ENCODE measurements around the gene HNRNPK. TPM values are rescaled to one million over a fixed set of nuclear protein-coding genes. Genes with fewer than 3 reads are reported as not detected.
A peak's percentile ranks its signal among the peaks of the same experiment; 100 is the strongest.

HNRNPK gene
- total and polyA plus RNA-seq, 2 of the 13 experiments (the other 11 are each of a cell fraction or from before 2014, with no cell fraction given), result 321 to 712 TPM

GRCh38 chr9:83981126-83981871, 1.3 kb upstream of the HNRNPK start (continued):
- TF ChIP-seq EED (CRISPR knock-in tag; IDR thresholded peaks at IDR 0.05), result no peak
- no peak for TF ChIP-seq FOXJ3 (CRISPR knock-in tag; IDR thresholded peaks at IDR 0.05; ENCODE audit: borderline replicate concordance)
- TF ChIP-seq ZFY (CRISPR knock-in tag; IDR thresholded peaks at IDR 0.05), result 0 out of 2 replicates have a peak, but pooled peaks have one; percentile 10
- 0 out of 2 replicates have a peak, but pooled peaks have one; percentile 17 for TF ChIP-seq ZNF510 (CRISPR knock-in tag; IDR thresholded peaks at IDR 0.05; ENCODE audit: low read depth)
- TF ChIP-seq MAFF (IDR thresholded peaks at IDR 0.05; ENCODE audit: low read depth, low read length), result peak; percentile 49; the same call in 1 of the 2 replicates
- TF ChIP-seq ZNF891 (CRISPR knock-in tag; IDR thresholded peaks at IDR 0.05), result no peak
- TF ChIP-seq ELF3 (CRISPR knock-in tag; IDR thresholded peaks at IDR 0.05), result peak; percentile 4; the same call in 1 of the 2 replicates
- TF ChIP-seq CEBPZ (IDR thresholded peaks at IDR 0.05; ENCODE audit: low read length), result no peak
- no peak for TF ChIP-seq ZNF253 (CRISPR knock-in tag; IDR thresholded peaks at IDR 0.05; ENCODE audit: borderline replicate concordance)
- TF ChIP-seq FOXO4 (CRISPR knock-in tag; conservative IDR thresholded peaks at IDR 0.05), result 0 out of 2 replicates have a peak, but pooled peaks have one; percentile 8

Measured in HepG2 (cell line).